GM12878 (cell line): ENCODE results near the gene UGT1A8. TPM values are rescaled to one million over a fixed set of nuclear protein-coding genes. Genes with fewer than 3 reads are reported as not detected.
"Not testable (repeated sequence)": the region's sequence is repeated elsewhere in the genome, so short reads cannot be mapped to it uniquely, and the experiment has no call there.

ENCODE experiments used
- ATAC-seq: fragments of 200-7000 bp; cut with Tn5 transposase; 3 replicates; pipeline ENCODE4 v1.9.1; 2020; ENCODE audit warnings: mild to moderate bottlenecking, moderate library complexity
- BruUV-seq: library from RNA; stranded (reverse); fragments of 400-500 nt; replicated peaks from 2 replicates; lab custom pipeline; 2021; lab: Mats Ljungman, UMichigan
- CTCF ChIA-PET: fragments of 300-600 bp; sonication (Branson Sonifier 250); formaldehyde crosslinking; extraction: SDS; loops from one replicate; lab custom pipeline; 2021; ENCODE audit warnings: inconsistent platforms; lab: Yijun Ruan, JAX
- POLR2A ChIA-PET: fragments of 350-600 bp; formaldehyde crosslinking; extraction: SDS; loops from one replicate; lab custom pipeline; 2021; ENCODE audit warnings: inconsistent platforms; lab: Charles Lee
- RAD21 ChIA-PET: fragments of 300-600 bp; sonication (Branson Sonifier 250); formaldehyde crosslinking; loops from one replicate; lab custom pipeline; 2023; ENCODE audit warnings: antibody characterized with exemption; ENCODE audit not compliant: unreplicated experiment; lab: Charles Lee
- SMC1A ChIA-PET: fragments of 300-600 bp; sonication (Branson Sonifier 250); formaldehyde crosslinking; loops from one replicate; lab custom pipeline; 2023; ENCODE audit not compliant: unreplicated experiment, uncharacterized antibody; lab: Charles Lee
- DNase-seq: peaks from one replicate; pipeline ENCODE4 v3.0.0-alpha.2; 2011; ENCODE audit warnings: low read depth, low spot score
- FAIRE-seq: peaks from 3 replicates; lab custom pipeline; 2011; peaks lifted over from hg19 to GRCh38; lab: Jason Lieb, UNC
- H2AFZ ChIP-seq: 2 replicates; pipeline ENCODE4 v1.6.0; 2011; ENCODE audit warnings: low read depth, low read length, control low read depth; ENCODE audit not compliant: control insufficient read depth
- H3K27ac ChIP-seq: 2 replicates; pipeline ENCODE4 v1.5.1; 2011; ENCODE audit warnings: control low read depth; ENCODE audit not compliant: control insufficient read depth, insufficient read depth
- H3K27me3 ChIP-seq, 2 experiments: replicated peaks in 1 of 2; 2 replicates each; pipeline versions ENCODE4 v1.6.0 to v1.6.1; 2011; ENCODE audit warnings: low read length in 1 of 2; ENCODE audit not compliant: control insufficient read depth in 2 of 2, insufficient read depth in 2 of 2
- H3K36me3 ChIP-seq, 2 experiments: 2 replicates each; pipeline ENCODE4 v1.5.1; 2011; ENCODE audit warnings: low read length in 1 of 2; ENCODE audit not compliant: control insufficient read depth in 2 of 2, insufficient read depth in 2 of 2
- H3K4me1 ChIP-seq: 2 replicates; pipeline ENCODE4 v1.6.1; 2011; ENCODE audit warnings: mild to moderate bottlenecking, low read length, moderate library complexity, mixed read lengths; ENCODE audit not compliant: control insufficient read depth, insufficient read depth
- H3K4me2 ChIP-seq: 2 replicates; pipeline ENCODE4 v1.6.0; 2011; ENCODE audit warnings: control low read depth; ENCODE audit not compliant: control insufficient read depth, insufficient read depth
- H3K4me3 ChIP-seq: fragments of 200-600 bp; sonication (generic); 2 replicates; pipeline ENCODE4 v1.5.1; 2016
- H3K79me2 ChIP-seq: 2 replicates; pipeline ENCODE4 v1.6.0; 2011; ENCODE audit warnings: low read length; ENCODE audit not compliant: control insufficient read depth, insufficient read depth
- H3K9ac ChIP-seq: 2 replicates; pipeline ENCODE4 v1.8.0; 2011; ENCODE audit warnings: low read length, control low read depth, mixed read lengths; ENCODE audit not compliant: control insufficient read depth, insufficient read depth
- H3K9me3 ChIP-seq: replicated peaks from 3 replicates; pipeline ENCODE4 v1.5.1; 2011; ENCODE audit warnings: mild to moderate bottlenecking, low read length; ENCODE audit not compliant: control insufficient read depth, insufficient read depth
- H4K20me1 ChIP-seq: 2 replicates; pipeline ENCODE4 v1.6.0; 2011; ENCODE audit not compliant: control insufficient read depth, insufficient read depth
- HDAC6 ChIP-seq: fragments of 200-600 bp; sonication (generic); IDR thresholded peaks from one replicate; pipeline ENCODE4 v1.8.0; 2017; ENCODE audit warnings: antibody characterized with exemption; ENCODE audit not compliant: unreplicated experiment
- NKRF ChIP-seq: fragments of 450-650 bp; conservative IDR thresholded peaks from 2 replicates; pipeline ENCODE4 v1.6.1; 2017; ENCODE audit warnings: mild to moderate bottlenecking, moderate library complexity
- ZBTB33 ChIP-seq: fragments of 450-650 bp; IDR thresholded peaks from 2 replicates; pipeline ENCODE4 v1.6.1; 2017; ENCODE audit warnings: mild to moderate bottlenecking
- WGBS: methylation state at CpG from one replicate; pipeline ENCODE4 v1.1.6; 2016; ENCODE audit warnings: low lambda C conversion rate; ENCODE audit not compliant: insufficient replicate concordance, insufficient coverage; ENCODE audit errors: missing lambda C conversion rate; 5-methylcytosine and 5-hydroxymethylcytosine counted together
- in situ Hi-C: fragments of 300-500 bp; cut with MboI; formaldehyde crosslinking; loops from 9 replicates; pipeline ENCODE4 v1.14.3; 2018; ENCODE audit warnings: mixed read lengths
- intact Hi-C: fragments of 100-400 bp; cut with micrococcal nuclease; formaldehyde crosslinking; loops from one replicate; pipeline ENCODE4 v1.14.2; 2022; ENCODE audit not compliant: unreplicated experiment
- polyA plus RNA-seq, 11 experiments: library from polyadenylated mRNA; depleted of rRNA in 4 of 11; unstranded in 6 of 11; stranded (reverse) in 5 of 11; fragments of >200 nt; fragmentation: Nextera tagmentation in 4 of 11; fragmentation: Illumina TruSeq in 1 of 11; extraction: Ambion mirVana in 4 of 11; extraction: Trizol in 1 of 11; gene quantifications; 1 replicate in 1 of 11; 2 replicates in 10 of 11; pipeline versions ENCODE4 v1.2.1 to v1.2.3, GENCODE V29; 2011 to 2016; ENCODE audit warnings: inconsistent platforms in 2 of 11, missing spikeins in 2 of 11, low read depth in 1 of 11
- total RNA-seq, 4 experiments: library from RNA; depleted of rRNA in 3 of 4; stranded (reverse); fragments of >200 nt in 3 of 4; fragmentation: Illumina TruSeq in 1 of 4; extraction: Trizol in 1 of 4; gene quantifications; 2 replicates each; pipeline versions ENCODE4 v1.2.1 to v1.2.3, GENCODE V29; 2013 to 2021

Gene UGT1A8
- total and polyA plus RNA-seq, 10 of the 15 experiments (the other 5 are each of a cell fraction or from before 2014, with no cell fraction given) = not detected

GRCh38 chr2:233745073-233745755 is 127.8 kb downstream of the UGT1A8 start:
- CTCF ChIA-PET = no interaction called here
- intact Hi-C loops = no loop called here
- no peak for FAIRE-seq
- no peaks in the 10 kb centered on the region for H4K20me1 ChIP-seq
- SMC1A ChIA-PET = no interaction called here
- no peaks in the 10 kb centered on the region for H3K27me3 ChIP-seq
- no peaks in the 10 kb centered on the region for H3K36me3 ChIP-seq
- no peak overlapping the region for H3K4me2 ChIP-seq
- no peak overlapping the region for H2AFZ ChIP-seq
- no peaks in the 10 kb centered on the region for H3K79me2 ChIP-seq
- no TSS peak for BruUV-seq
- no peak overlapping the region for H3K27ac ChIP-seq
- no peak overlapping the region for H3K9ac ChIP-seq
- no peak for ATAC-seq
- POLR2A ChIA-PET = no interaction called here
- H3K9me3 ChIP-seq = no peaks in the 10 kb centered on the region; the same call in 2 of the 3 replicates
- no peaks in the 10 kb centered on the region for H3K4me1 ChIP-seq
- in situ Hi-C loops = no loop called here
- no peak overlapping the region for H3K4me3 ChIP-seq
- DNase-seq = no peak
- TF ChIP-seq ZBTB33 (no peak), NKRF (no peak), HDAC6 (no peak)
- RAD21 ChIA-PET = no interaction called here
- 9% methylated on average over 5 of the region's 5 CpGs for WGBS

DNA sequence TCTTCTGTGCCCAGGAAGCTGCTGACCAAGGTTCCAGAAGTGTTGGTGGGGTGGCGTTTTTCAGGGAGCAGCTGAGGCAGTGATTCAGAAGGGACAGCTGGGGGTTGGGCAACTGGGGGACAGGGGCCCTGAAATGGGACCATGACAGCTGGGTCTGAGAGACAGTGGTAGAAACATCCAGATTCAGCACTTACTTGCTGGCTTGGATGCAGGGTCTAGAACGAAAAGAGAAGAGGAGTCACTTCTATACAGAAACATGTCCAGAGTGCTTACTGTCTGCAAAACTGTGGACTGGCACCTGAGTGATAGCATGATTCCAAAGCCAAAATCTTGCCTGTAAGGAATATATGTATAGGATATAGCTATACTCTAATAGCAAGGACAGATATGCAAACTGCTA is 128.4 kb downstream of the UGT1A8 start:
- H3K9ac ChIP-seq, H3K4me1 ChIP-seq, FAIRE-seq, H3K27ac ChIP-seq, DNase-seq, H2AFZ ChIP-seq, H3K79me2 ChIP-seq, CTCF ChIA-PET, H4K20me1 ChIP-seq, RAD21 ChIA-PET, ATAC-seq, H3K9me3 ChIP-seq, H3K36me3 ChIP-seq, POLR2A ChIA-PET, H3K27me3 ChIP-seq, BruUV-seq, H3K4me2 ChIP-seq, SMC1A ChIA-PET, H3K4me3 ChIP-seq, in situ Hi-C loops, intact Hi-C loops: not testable (repeated sequence)
- WGBS = 0% methylated on average over 2 of the region's 2 CpGs
